Breast epithelium (tissue), 3 donors: ENCODE measurements around the gene DSCAM.

Experiments
- POLR2A ChIP-seq: fragments of 450-650 bp; IDR thresholded peaks from one replicate; pipeline ENCODE4 v1.6.1; 2016; ENCODE audit warnings: antibody characterized with exemption, mild to moderate bottlenecking, moderate library complexity
- TF ChIP-seq, protein P1 (sequence below), 3 donors: fragments of 450-650 bp; IDR thresholded peaks; one replicate each; pipeline ENCODE4 v1.5.1; 2016 to 2017; ENCODE audit warnings: antibody characterized with exemption in 3 of 3, mild to moderate bottlenecking in 3 of 3, moderate library complexity in 3 of 3

DNA sequence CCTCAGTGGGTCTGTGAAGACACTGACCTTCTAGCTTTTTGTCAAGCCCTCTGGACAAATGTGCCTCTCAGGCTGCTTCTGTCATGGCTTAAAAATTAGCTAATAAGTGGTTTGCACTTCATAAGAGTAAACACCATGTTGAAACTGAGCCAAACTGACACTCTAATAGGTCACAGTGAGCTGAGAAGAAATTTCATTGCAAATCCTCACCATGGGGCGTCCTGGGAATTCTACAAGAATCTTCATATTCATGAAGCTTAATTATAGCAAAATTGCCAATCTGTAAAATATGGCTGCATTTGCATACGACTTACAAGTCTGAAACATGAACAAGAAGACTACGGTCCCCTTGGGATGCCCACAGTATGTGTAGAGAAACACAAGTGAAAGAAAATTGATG lies 188.6 kb downstream of the DSCAM start:
- TF ChIP-seq POLR2A = no peak
- TF ChIP-seq, protein P1, sequence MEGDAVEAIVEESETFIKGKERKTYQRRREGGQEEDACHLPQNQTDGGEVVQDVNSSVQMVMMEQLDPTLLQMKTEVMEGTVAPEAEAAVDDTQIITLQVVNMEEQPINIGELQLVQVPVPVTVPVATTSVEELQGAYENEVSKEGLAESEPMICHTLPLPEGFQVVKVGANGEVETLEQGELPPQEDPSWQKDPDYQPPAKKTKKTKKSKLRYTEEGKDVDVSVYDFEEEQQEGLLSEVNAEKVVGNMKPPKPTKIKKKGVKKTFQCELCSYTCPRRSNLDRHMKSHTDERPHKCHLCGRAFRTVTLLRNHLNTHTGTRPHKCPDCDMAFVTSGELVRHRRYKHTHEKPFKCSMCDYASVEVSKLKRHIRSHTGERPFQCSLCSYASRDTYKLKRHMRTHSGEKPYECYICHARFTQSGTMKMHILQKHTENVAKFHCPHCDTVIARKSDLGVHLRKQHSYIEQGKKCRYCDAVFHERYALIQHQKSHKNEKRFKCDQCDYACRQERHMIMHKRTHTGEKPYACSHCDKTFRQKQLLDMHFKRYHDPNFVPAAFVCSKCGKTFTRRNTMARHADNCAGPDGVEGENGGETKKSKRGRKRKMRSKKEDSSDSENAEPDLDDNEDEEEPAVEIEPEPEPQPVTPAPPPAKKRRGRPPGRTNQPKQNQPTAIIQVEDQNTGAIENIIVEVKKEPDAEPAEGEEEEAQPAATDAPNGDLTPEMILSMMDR (IDR thresholded peaks at IDR 0.05) = no peak
